Left forelimb (tissue), 1 donor: ENCODE results near the gene ABCA8.
"Not testable (repeated sequence)": the region's sequence is repeated elsewhere in the genome, so short reads cannot be mapped to it uniquely, and the experiment has no call there.

Experiments
- DNase-seq: peaks from one replicate; pipeline ENCODE4 v3.0.0-alpha.2; 2018; ENCODE audit warnings: low spot score

The ABCA8 gene, protein sequence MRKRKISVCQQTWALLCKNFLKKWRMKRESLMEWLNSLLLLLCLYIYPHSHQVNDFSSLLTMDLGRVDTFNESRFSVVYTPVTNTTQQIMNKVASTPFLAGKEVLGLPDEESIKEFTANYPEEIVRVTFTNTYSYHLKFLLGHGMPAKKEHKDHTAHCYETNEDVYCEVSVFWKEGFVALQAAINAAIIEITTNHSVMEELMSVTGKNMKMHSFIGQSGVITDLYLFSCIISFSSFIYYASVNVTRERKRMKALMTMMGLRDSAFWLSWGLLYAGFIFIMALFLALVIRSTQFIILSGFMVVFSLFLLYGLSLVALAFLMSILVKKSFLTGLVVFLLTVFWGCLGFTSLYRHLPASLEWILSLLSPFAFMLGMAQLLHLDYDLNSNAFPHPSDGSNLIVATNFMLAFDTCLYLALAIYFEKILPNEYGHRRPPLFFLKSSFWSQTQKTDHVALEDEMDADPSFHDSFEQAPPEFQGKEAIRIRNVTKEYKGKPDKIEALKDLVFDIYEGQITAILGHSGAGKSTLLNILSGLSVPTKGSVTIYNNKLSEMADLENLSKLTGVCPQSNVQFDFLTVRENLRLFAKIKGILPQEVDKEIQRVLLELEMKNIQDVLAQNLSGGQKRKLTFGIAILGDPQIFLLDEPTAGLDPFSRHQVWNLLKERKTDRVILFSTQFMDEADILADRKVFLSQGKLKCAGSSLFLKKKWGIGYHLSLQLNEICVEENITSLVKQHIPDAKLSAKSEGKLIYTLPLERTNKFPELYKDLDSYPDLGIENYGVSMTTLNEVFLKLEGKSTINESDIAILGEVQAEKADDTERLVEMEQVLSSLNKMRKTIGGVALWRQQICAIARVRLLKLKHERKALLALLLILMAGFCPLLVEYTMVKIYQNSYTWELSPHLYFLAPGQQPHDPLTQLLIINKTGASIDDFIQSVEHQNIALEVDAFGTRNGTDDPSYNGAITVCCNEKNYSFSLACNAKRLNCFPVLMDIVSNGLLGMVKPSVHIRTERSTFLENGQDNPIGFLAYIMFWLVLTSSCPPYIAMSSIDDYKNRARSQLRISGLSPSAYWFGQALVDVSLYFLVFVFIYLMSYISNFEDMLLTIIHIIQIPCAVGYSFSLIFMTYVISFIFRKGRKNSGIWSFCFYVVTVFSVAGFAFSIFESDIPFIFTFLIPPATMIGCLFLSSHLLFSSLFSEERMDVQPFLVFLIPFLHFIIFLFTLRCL (N-terminal part only)

DNA sequence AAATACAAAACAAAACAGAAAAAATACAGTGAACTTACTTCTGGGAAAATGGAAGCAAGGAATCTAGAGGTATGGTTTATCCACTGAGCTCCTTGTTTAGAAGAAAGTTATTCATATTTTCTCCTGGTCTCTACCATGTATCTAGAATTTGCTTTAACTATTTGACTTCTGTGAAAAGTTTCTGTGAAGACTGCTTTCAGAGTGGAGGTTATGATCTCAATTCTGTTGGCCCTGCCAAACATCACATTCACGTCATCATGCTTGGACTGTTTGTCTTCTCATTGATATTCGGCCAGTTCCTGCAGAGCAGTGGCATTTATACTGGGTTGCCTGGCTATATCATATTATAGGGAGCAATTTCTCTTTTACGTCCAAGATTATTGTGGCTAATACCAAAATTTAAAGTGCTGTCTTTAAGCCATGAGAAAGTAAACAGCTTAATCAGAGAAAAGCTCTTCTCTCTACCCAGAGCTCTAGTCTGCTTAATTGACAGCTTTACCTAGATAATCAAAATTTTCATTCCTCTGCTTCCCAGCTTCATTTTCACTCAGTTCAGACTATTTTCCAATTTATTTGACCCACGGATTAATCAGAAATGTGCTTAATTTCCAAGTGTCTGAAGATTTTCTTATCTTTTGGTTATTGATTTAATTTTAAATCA, at the start of gene ABCA8:
Gene ABCA8, minus strand, starts transcription at position 212 of the 661 bp plus-strand sequence. CDS start 13,358 bp downstream, outside the sequence.
- DNase-seq = no peak

DNA sequence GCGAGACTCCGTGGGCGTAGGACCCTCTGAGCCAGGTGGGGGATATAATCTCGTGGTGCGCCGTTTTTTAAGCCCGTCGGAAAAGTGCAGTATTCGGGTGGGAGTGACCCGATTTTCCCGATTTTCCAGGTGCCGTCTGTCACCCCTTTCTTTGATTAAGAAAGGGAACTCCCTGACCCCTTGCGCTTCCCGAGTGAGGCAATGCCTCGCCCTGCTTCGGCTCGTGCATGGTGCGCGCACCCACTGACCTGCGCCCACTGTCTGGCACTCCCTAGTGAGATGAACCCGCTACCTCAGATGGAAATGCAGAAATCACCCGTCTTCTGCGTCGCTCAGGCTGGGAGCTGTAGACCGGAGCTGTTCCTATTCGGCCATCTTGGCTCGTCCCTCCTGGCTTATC, 49.6 kb upstream of the ABCA8 start:
- DNase-seq = not testable (repeated sequence)

DNA sequence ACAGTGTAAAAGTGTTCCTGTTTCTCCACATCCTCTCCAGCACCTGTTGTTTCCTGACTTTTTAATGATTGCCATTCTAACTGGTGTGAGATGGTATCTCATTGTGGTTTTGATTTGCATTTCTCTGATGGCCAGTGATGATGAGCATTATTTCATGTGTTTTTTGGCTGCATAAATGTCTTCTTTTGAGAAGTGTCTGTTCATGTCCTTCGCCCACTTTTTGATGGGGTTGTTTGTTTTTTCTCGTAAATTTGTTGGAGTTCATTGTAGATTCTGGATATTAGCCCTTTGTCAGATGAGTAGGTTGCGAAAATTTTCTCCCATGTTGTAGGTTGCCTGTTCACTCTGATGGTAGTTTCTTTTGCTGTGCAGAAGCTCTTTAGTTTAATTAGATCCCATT, 44.6 kb upstream of the ABCA8 start:
- not testable (repeated sequence) for DNase-seq

DNA sequence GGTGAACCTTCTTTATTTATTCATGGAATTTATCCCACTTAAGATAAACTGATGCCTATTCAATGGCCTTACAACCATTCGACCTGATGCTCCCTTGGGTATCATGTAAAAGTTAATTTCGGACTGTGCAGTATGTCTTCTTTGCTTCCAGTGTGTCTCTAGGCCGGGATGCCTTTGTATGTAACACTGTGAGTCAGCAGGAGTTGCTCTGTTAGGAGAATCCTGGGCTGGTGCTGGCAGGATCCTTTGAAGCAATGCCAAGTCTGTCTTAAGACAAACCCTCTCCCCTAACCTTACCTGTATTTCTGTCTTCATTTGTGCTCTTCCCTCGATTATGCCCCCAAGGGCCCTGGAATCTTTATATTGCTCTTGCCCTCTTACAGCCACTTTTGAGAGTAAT, 37.9 kb upstream of the ABCA8 start:
- DNase-seq = no peak

DNA sequence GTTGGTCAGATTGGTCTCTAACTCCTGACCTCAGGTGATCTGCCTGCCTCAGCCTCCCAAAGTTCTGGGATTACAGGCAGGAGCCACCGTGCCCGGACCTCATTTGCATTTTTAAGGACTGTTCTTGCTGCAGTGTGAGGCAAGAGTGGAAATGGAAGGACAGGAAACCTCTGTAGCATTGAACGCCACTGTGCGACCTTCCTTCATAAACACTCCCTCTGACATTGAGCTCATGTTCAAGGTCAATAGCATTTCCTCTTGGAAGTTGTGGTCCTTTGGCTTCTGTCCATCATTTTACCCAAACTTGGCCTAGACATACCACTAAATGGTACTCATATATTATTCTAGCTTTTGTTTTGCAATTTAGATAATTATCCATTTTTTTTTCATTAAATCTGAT, 32.8 kb upstream of the ABCA8 start:
- DNase-seq = no peak

DNA sequence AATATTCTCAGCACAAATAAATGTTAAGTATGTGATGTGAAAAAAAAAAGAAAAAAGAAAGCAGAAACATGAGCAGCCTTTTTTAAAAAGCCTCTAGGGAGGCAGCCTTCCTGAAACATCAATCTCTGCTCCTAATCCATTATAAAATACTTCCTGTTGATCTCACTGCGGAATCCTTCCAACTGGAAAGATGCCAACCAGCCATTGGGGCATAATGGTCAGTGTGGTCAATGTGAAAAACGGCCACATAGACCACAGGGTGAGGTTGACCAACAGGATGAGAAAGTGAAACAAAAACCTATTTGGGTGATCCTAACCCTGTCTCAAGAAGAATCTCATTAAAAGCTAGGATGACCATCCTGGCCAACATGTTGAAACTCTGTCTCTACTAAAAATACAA, 26.1 kb upstream of the ABCA8 start:
- no peak for DNase-seq

DNA sequence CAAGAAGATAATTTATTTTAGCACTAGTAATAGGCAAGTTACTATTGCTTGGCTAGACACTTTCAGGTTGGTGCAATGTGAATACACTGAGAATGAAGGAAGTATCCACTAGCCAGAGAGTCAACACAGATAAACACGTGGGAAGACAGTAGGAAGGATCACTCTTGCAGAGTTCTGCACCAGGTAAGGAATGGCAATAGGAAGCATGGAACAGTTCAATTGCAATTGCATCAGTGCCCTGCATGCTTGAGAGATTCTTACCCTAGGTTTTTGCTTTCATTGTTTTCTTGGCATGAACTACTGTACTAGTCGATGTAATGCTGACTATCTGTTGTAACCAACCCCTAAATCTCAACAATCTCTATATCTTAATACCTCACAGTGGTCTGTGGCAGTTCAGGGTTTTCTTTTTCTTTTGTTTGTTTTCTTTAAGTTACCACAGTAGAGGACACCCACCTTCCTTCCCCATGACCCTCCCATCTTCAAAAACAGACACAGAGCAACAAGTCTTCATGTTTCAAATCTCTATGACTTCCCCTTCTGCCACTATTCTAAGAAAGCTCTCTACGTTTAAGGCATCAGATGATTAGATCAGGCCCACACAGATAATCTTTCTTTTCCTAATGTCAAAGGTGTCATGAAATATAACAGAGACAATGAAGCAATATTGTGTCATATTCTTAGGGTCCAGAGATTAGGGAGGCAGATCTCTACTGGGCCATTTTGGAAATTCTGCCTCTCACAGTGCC, 18.1 kb upstream of the ABCA8 start:
- DNase-seq = no peak

DNA sequence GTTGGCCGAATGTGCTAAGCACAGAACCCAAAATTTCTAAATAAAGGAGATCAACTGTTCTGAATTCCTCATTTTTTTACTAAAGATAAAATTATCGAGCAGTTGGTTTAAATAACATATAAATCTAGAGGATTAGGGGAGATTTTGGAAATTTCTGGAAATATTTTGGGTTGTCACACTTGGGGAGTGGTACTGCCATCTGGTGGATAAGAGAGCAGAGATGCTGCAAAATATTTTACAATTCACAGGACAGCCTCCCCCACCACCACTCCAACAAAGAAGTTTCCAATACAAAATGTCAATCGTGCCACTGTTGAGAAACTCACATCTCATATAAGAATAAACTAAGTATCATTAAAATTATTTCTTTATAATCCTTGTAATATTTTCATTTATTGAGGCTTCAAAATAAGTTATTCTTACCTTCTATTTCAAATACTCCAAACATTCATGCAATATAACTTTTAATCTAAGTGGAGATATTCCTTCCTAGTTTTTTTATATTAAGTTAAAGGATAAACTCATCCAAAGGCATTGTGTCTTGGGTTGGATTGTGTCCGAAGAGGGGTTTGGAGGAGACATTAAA, 17.0 kb upstream of the ABCA8 start:
- no peak for DNase-seq

DNA sequence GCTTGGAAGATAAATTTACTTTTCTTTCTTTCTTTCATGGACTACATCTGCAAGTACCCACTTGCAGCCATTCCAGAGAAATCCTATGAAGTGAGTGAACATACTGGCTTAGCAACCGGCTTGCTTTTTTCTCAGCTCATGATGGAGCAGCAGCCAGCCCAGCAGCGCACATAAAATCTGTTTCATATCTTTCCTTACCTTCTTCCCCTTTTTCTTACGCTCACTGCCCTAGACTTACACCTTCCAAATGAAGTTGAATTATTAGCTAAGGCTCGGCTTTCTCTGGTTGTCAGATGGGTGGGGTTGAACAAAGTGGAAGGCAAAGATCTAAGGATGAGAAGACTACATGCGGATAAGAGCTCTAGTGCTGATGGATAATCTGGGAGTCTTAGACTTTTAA, 13.9 kb upstream of the ABCA8 start:
- no peak for DNase-seq

DNA sequence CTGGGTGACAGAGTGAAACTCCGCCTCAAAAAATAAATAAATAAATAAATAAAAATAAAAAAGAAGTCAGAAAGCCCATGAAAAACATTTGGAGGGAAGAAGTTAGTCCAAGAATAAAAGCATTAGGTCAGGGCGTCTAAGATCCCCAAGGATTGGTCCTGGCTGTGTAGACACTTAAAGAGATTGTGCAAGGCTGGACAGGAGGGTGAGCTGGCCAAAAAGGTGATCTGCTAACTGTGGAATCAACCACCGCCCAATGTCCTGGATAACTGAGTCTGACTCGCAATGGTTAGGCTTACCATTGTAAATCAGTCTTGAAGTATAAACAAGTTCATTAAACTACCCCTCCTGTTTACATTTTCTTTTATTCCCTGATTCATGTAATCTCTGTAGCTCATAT, 8.8 kb upstream of the ABCA8 start:
- no peak for DNase-seq

DNA sequence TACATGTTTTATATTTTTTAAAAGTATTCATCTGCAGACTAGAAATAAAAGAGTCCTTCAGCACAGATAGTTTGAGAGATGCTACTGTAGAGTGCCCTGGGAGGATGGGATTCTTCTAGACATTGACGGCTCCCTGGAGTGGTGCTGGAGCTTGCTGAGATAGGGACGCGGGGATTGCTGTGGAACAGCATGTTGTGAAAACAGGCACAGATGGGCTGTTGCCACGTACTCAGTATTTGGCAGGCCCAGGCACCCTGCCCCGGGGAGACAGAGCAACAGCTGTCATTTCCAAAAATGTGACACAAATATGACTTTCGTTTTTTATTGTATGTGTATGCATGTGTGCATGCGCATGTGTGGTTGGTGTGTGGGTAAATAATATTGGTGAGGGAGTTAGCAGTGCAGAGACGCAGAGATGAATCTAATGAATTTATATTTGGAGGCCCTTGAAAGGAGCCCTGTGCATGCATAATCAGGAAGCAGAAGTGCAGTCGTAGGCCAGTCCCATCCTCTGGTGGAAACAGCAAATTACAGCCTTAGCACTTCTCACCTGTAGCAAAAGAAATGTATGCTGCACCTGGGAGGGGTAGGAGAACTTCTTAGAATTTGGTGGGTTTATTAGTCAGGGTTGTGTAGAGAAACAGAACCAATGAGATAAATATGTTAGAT, 6.2 kb upstream of the ABCA8 start:
- DNase-seq = no peak

DNA sequence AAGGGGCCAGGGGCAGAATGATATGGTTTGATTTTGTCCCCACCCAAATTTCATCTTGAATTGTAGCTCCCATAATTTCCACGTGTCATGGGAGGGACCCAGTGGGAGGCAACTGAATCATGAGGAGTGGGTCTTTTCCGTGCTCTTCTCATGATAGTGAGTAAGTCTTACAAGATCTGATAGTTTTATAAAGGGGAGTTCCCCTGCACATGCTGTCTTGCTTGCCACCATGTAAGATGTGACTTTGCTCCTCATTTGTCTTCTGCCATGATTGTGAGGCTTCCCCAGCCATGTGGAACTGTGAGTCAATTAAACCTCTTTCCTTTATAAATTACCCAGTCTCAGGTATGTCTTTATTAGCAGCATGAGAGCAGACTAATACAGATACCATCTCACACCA, 3.9 kb upstream of the ABCA8 start:
- not testable (repeated sequence) for DNase-seq

DNA sequence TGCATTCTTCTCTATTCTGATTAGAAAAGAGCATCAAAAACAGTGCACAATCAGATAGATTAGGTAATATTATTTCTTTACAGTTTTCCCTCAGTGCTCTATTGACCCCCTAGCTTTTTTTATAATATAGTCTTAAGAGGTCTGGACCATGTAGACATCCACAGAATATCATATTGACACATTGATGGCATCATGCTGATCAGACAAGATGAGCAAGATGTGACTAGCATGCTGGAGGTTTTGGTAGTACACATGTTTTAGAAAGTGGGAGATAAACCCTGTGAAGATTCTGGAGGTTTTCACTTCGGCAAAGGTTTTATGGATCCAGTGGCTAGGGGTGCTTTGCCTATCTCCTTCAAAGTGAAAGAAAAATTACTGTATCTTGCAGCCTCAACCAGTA, 2.8 kb upstream of the ABCA8 start:
- no peak for DNase-seq

DNA sequence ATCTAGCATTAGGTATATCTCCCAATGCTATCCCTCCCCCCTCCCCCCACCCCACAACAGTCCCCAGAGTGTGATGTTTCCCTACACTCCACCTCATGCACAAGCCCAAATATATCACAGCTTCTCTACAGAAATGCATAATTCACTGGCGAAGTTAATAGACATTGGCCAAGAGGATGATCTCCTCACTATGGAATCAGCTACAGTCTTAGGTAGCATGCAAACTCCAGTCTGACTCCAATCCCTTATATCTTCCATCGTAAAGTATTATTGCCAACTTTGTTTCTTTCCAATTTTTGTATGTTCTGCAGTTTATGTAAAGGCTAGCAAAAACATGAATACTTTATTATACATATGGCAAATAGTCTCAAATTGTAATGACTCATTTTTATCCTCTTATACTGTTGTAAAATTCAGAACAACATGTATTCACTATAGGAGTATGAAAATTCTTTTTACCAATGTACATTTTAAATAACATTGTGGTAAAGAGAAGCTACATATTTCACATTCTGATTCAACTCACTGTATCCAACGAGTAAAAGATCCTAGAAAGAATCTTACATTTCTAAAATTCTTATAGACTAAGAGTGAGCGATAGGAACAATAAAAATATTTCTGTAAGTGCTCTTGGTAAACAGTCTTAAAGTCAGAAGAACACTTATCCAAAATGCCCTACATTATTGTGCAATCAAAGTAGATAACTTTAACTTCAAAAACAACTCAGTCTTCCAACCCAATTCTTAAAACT, 871 bp downstream of the ABCA8 start:
- no peak for DNase-seq

DNA sequence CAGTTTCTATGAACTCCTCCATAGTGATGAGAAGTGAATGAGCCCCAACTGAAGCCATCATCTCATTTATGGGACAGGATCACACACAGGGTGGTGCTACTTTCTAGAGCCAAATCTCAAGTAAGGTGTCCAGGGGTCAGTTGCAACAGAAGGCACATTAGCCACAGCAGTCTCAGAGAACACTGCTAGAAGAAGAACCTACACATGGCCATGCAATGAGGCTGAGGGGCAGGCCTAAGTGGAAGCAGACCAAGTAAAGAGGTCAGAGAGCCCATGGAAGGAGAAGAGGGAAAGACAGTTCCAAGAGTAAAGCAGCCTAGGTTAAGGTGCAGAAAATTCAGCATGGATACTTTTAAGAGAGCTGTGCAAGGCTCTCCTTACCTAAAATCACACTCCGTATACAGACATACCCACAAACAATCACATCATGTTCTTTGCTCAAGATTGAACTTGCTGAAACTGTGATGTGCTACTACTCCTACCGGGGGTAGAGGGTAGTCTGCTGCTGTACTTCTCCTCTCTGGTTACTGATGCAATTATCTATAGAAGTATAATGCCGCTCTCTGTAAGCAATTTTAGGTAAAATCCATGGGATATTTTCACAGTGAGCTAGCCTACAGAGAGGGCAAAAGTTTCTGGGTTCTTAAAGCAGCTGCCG, 1.7 kb downstream of the ABCA8 start:
- DNase-seq = no peak

DNA sequence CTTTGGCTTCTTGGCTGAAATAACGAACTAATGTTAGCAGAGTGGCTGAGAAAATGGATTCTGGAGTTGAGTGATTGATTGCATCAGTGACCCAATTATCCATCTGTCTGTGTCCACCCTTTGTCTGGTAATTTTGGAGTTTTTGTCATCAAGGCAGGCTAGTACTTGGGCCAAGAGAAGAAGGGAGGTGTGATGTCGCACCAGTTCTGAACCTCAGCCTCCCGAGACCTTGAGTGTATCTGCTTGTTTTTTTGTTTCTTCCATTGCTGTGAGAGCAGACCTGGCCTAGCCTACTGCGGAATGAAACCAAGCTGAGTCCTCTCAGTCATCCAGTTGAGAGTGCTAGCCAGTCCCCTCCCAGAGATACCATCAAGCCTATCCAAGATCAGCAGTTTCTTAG, 4.5 kb downstream of the ABCA8 start:
- DNase-seq = no peak

DNA sequence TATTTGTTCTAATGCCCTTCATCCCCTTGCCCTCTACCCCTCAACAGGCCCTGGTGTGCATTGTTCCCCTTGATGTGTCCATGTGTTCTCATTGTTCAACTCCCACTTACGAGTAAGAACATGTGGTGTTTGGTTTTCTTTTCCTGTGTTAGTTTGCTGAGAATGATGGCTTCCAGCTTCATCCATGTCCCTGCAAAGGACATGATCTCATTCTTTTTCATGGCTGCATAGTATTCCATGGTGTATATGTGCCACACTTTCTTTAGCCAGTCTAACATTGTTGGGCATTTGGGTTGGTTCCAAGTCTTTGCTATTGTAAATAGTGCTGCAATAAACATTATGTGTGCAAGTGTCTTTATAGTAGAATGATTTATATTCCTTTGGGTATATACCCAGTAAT, 7.3 kb downstream of the ABCA8 start:
- not testable (repeated sequence) for DNase-seq

DNA sequence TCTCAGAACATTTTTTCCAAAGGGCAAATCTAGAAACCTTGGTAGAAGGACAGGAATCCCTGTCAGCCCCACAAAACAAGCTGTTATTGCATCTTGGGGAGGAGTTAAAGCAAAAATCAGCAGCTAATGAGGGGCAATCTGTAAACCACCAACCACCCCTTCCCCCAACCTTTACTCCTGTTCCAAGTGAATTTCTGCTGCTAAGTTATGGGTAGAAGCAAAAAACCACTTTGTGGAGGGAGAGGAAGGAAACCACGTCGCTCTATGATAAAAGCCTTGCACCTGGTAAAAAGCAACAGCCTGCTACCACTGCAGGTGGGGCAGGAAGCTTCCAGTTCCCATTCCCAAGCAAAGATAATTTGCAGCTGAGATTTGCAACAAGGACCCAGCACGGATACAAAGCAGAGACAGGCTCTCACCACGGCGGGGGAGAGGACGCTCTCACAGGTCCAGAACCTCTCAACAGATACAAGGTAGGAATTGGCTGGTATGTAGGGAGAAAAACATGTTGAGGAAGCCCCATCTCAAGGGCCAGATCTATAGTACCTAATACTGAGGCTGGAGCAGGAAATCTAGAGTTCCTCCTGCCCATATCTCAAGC, 10.7 kb downstream of the ABCA8 start:
- DNase-seq = no peak

DNA sequence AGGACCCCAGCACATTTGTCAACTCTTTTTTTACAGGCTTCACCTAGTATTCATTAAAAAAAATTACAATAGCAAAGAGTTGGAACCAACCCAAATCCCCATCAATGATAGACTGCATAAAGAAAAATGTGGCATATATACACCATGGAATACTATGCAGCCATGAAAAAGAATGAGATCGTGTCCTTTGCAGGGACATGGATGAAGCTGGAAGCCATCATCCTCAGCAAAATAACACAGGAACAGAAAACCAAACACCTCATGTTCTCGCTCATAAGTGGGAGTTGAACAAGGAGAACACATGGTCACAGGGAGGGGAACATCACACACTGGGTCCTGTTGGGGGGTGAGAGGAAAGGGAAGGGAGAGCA, 11.4 kb downstream of the ABCA8 start:
- DNase-seq = not testable (repeated sequence)
